Brain microvascular endothelial cell (primary cell): ENCODE data around the gene MICOS13.
"Not testable (repeated sequence)": the region's sequence is repeated elsewhere in the genome, so short reads cannot be mapped to it uniquely, and the experiment has no call there.

Source experiments
- DNase-seq: peaks from one replicate; pipeline ENCODE4 v3.0.0-alpha.2; 2020
- H3K27ac ChIP-seq: fragments of 250-450 bp; sonication (Bioruptor Pico); 2 replicates; pipeline ENCODE4 v1.5.1; 2020; ENCODE audit warnings: mild to moderate bottlenecking, moderate library complexity
- H3K27me3 ChIP-seq: fragments of 250-450 bp; sonication (Bioruptor Pico); replicated peaks from 2 replicates; pipeline ENCODE4 v1.5.1; 2020; ENCODE audit warnings: mild to moderate bottlenecking
- H3K36me3 ChIP-seq: fragments of 250-450 bp; sonication (Bioruptor Pico); replicated peaks from 2 replicates; pipeline ENCODE4 v1.5.1; 2020; ENCODE audit warnings: mild to moderate bottlenecking
- H3K4me3 ChIP-seq: 2 replicates; pipeline ENCODE4 v1.5.1; 2011; ENCODE audit warnings: low read depth, mild to moderate bottlenecking, control low read depth, low read length, moderate library complexity
- in situ Hi-C: cut with HindIII; loops from 2 replicates; pipeline ENCODE4 v1.10.0; 2017; ENCODE audit warnings: low sequenced_read_pairs, low pct_ligation_motif_present
- TF ChIP-seq, protein P1 (sequence below): IDR thresholded peaks from 2 replicates; pipeline ENCODE4 v1.5.1; 2011; ENCODE audit warnings: low read depth, mild to moderate bottlenecking, moderate library complexity, low read length, control low read depth, inconsistent platforms; ENCODE audit errors: missing control alignments

Gene MICOS13

DNA sequence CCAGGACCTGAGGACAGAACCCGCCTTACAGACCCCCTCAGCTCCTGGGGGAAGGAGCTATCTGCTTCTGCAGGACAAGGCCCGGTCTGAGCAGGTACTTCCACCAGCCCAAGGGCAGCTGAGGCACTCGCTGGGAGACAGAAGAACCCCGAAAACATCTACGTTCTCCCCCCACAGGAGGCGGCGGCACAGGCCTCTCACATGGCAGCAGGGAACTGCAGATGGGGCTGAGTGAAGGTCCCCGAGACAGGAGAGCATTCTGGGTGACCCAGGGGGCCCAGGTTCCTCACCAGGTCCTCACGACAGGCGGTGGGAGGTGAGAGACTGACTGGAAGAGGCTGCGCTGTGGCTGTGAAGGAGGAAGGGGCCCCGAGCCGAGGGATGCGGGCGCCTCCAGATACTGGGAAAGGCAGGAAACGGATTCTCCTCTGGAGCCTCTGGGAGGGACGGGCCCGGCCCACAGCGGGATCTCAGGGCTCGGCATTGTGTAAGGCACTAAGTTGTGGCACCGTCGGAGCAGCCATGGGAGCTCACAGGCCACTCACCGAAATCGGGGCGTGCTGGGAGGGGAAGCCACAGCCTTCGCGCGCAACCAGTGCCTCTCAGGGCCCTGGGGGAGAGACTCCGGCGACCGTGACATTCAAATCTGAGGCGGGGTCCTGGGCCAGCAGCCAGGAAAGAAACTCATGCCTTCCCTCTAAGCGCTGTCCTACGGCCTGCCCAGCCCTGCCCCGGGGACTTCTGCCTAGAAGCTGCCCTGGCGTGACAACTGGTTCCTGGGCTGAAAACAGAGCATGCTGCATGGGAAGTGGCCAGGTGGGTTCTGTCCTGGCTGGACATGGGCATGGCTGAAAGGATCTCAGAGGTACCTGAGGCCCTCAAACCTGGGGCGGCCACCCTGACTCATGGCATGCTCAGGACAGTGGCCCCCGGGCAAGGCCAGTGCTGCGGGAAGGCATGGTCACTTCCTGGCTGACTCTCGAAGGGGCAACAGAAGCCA lies 23.8 kb upstream of the MICOS13 start:
- Histone ChIP-seq H3K36me3 (peaks cover 64% of the 10 kb centered on the region), H3K27ac (no peak overlapping the region), H3K4me3 (no peak overlapping the region), H3K27me3 (no peaks in the 10 kb centered on the region)
- no peak for DNase-seq
- in situ Hi-C loops, result no loop called here
- TF ChIP-seq, protein P1, sequence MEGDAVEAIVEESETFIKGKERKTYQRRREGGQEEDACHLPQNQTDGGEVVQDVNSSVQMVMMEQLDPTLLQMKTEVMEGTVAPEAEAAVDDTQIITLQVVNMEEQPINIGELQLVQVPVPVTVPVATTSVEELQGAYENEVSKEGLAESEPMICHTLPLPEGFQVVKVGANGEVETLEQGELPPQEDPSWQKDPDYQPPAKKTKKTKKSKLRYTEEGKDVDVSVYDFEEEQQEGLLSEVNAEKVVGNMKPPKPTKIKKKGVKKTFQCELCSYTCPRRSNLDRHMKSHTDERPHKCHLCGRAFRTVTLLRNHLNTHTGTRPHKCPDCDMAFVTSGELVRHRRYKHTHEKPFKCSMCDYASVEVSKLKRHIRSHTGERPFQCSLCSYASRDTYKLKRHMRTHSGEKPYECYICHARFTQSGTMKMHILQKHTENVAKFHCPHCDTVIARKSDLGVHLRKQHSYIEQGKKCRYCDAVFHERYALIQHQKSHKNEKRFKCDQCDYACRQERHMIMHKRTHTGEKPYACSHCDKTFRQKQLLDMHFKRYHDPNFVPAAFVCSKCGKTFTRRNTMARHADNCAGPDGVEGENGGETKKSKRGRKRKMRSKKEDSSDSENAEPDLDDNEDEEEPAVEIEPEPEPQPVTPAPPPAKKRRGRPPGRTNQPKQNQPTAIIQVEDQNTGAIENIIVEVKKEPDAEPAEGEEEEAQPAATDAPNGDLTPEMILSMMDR, result no peak

DNA sequence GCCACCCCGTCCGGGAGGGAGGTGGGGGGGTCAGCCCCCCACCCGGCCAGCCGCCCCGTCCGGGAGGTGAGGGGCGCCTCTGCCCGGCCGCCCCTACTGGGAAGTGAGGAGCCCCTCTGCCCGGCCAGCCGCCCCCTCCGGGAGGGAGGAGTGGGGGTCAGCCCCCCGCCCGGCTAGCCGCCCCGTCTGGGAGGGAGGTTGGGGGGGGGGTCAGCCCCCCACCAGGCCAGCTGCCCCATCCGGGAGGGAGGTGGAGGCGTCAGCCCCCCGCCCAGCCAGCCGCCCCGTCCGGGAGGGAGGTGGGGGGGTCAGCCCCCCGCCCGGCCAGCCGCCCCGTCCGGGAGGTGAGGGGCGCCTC lies 21.7 kb upstream of the MICOS13 start:
- peaks cover 63% of the 10 kb centered on the region for H3K36me3 ChIP-seq
- H3K27ac ChIP-seq, DNase-seq, H3K4me3 ChIP-seq, H3K27me3 ChIP-seq, in situ Hi-C loops: not testable (repeated sequence)

DNA sequence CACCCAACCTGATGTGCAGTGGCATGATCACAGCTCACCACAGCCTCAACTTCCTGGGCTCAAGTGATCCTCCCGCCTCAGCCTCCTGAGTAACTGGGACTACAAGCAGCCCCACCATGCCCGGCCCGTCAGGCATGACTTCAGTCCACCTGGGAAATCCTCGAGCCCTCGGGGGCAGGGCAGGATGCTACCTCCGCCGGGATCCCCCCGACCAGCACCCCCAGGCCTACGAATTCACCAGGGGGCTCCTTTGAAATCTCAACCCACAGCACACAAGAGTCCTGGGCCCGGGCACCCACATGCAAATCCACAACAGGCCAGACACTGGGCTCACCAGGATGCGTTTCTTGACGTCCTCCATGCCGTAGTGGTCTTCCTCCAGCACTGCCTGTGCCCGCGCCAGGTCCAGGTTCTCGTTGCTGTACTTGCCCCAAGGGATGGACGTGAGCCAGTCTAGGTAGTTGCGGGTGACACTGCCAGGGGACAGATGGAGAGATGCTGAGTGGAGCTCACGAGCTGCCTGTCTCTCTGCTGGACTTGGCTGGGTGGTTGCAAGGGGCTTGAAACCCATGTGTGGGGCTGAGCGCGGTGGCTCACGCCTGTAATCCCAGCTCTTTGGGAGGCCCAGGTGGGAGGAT lies 20.3 kb upstream of the MICOS13 start:
- H3K4me3 ChIP-seq, result no peak overlapping the region
- no peaks in the 10 kb centered on the region for H3K27me3 ChIP-seq
- no peak for DNase-seq
- TF ChIP-seq, protein P1, result no peak
- no peak overlapping the region for H3K27ac ChIP-seq
- peaks cover 63% of the 10 kb centered on the region for H3K36me3 ChIP-seq
- in situ Hi-C loops, result no loop called here

DNA sequence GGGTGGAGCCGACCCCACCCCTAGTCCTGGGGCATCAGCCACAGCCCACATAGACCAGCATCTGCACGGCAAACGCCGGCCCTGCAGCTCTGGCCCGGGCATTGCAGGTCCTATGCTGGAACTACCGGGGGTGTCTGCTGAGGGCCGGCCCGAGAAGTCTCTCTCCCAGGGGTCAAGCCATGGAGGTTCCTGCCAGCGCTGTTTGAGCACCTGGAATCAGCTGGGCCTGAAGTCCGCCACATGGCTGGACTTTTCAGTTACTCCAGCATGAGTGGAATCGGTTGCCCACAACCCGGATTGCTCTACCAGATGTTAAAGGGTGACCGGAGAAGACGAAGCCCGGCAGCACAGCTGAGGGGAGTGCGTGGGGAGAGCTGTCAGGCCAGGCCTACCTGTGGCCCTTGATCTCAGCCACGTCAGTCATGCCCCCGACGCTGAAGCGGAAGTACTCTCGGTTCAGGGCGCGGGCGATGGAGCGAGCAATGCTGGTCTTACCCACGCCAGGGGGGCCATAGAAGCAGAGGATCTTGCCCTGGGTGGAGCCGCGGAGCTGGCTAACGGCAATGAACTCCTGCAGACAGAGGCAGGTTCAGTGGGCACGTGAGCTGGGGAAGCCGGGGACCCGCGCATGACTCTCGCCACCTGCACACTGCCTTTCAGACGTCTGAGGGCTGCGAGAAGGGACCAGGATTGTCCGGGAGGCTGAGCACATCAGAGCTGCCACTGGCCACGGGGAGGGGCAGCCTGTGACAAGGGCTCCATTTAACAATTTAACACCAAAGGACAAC lies 18.5 kb upstream of the MICOS13 start:
- H3K27me3 ChIP-seq, result no peaks in the 10 kb centered on the region
- DNase-seq, result no peak
- no peak overlapping the region for H3K27ac ChIP-seq
- TF ChIP-seq, protein P1, result no peak
- in situ Hi-C loops, result no loop called here
- no peak overlapping the region for H3K4me3 ChIP-seq
- peaks cover 65% of the 10 kb centered on the region for H3K36me3 ChIP-seq

DNA sequence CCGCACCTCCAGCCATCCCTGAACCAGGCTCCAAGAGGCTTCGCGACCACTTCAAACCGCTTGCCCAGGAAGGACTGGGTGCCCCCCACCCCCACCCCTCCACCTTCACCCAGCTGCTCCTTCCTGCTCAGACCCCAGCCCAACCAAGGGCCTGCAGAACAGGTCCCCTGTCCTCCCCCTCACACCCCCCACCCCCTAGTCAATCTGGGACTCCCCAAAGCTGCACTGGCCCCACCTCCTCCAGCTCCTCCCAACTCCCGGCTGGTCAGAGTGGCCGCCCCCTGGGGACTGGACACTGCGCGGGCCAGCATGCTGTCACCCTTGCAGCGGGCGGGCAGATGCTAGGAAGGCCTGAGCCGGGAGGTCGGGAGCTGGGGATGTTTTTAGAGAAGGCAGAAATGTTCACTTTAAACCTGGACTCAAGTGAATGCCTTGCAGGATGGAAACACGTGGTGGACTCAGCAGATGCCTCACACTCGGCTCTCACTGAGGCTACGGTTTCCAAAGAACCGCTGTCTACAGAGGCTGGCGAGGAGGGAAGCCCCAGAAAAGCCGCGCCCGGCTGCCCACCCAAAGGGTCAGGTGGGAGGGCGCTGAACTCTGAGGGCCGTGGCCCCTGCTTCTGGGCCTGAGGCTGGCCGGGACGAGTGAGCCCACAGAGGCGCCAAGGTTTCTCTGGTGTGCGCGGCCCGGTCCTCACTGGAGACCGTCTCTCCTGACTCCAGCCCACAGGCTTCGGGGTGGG lies 17.7 kb upstream of the MICOS13 start:
- TF ChIP-seq, protein P1, result no peak

More for the DNA sequence above, 17.7 kb upstream of the MICOS13 start:
- no peak for DNase-seq
- Histone ChIP-seq H3K36me3 (peaks cover 66% of the 10 kb centered on the region), H3K27ac (no peak overlapping the region), H3K27me3 (no peaks in the 10 kb centered on the region), H3K4me3 (no peak overlapping the region)
- in situ Hi-C loops, result no loop called here
